Measurements from ENCODE around the gene TNFAIP3.

DNA sequence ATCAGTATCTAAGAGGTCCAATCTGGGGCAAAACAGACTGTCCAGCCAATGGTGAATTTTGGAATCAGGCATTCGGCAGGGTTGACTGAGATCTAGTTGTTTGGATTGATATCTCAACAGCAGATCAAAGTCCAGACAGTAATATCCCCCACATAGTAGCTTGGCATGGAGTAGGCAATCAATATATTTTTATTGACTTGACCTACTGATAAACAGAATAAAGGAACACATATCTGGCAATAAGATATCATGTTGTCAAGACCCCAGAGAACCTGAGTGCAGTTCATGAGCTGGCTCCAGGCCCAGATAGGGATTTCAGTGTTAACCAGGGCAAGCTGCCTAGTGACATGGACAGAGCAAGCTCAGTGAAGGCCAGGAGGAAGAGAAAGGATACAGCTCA, 34.4 kb downstream of the TNFAIP3 start:
- TF ChIP-seq EZH2 (IDR thresholded peaks at IDR 0.05; ENCODE audit: low read length, missing control alignments), result no peak
- TF ChIP-seq, protein P1, sequence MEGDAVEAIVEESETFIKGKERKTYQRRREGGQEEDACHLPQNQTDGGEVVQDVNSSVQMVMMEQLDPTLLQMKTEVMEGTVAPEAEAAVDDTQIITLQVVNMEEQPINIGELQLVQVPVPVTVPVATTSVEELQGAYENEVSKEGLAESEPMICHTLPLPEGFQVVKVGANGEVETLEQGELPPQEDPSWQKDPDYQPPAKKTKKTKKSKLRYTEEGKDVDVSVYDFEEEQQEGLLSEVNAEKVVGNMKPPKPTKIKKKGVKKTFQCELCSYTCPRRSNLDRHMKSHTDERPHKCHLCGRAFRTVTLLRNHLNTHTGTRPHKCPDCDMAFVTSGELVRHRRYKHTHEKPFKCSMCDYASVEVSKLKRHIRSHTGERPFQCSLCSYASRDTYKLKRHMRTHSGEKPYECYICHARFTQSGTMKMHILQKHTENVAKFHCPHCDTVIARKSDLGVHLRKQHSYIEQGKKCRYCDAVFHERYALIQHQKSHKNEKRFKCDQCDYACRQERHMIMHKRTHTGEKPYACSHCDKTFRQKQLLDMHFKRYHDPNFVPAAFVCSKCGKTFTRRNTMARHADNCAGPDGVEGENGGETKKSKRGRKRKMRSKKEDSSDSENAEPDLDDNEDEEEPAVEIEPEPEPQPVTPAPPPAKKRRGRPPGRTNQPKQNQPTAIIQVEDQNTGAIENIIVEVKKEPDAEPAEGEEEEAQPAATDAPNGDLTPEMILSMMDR (conservative IDR thresholded peaks at IDR 0.05 in 1 of 2, IDR thresholded peaks at IDR 0.05 in 1 of 2; ENCODE audit: low read depth in 1 of 2, low read length in 2 of 2), result no peak
